Right renal cortex interstitium (tissue), 3 donors: ENCODE data around the gene GKN1. TPM values are rescaled to one million over a fixed set of nuclear protein-coding genes. Genes with fewer than 3 reads are reported as not detected.

ENCODE experiments used
- polyA plus RNA-seq, 3 donors: library from polyadenylated mRNA; unstranded; fragments of 120-200 nt; gene quantifications; one replicate each; pipeline ENCODE4 v1.2.1, GENCODE V29; 2013; ENCODE audit not compliant: insufficient read length in 3 of 3

GKN1 gene
- polyA plus RNA-seq, 3 donors = not detected

Other genes with a start within 250 kb of the GKN1 start
- 1 to 10 TPM; 7.7 to 8.5 (median 7.9) TPM for gene ARHGAP25, start 239.8 kb upstream of the GKN1 start, polyA plus RNA-seq
- gene BMP10, start 103.2 kb upstream of the GKN1 start, polyA plus RNA-seq = not detected
- gene GKN2, start 21.7 kb upstream of the GKN1 start, polyA plus RNA-seq = not detected
- 10 to 100 TPM; 79.0 to 90.0 (median 86.1) TPM for gene ANTXR1, start 38.5 kb downstream of the GKN1 start, polyA plus RNA-seq